IMR-90 (cell line): ENCODE results near the gene THRB. TPM values are rescaled to one million over a fixed set of nuclear protein-coding genes. Genes with fewer than 3 reads are reported as not detected.
A peak's percentile ranks its signal among the peaks of the same experiment; 100 is the strongest.

ENCODE experiments used
- ATAC-seq: fragments of 200-7000 bp; cut with Tn5 transposase; 2 replicates; pipeline ENCODE4 v1.9.1; 2020; ENCODE audit warnings: low read depth, mild to moderate bottlenecking, moderate library complexity
- BruUV-seq: library from RNA; stranded (reverse); fragments of 400-500 nt; replicated peaks from 2 replicates; lab custom pipeline; 2021; lab: Mats Ljungman, UMichigan
- CTCF ChIA-PET: fragments of 300-600 bp; formaldehyde crosslinking; extraction: SDS; loops from one replicate; lab custom pipeline; 2021; ENCODE audit warnings: antibody characterized with exemption; lab: Yijun Ruan, JAX
- POLR2A ChIA-PET: fragments of 300-600 bp; sonication (Branson Sonifier 250); formaldehyde crosslinking; loops from one replicate; lab custom pipeline; 2022; ENCODE audit warnings: antibody characterized with exemption; ENCODE audit not compliant: unreplicated experiment; lab: Charles Lee
- DNase-seq: peaks from one replicate; pipeline ENCODE4 v3.0.0; 2013
- H2AFZ ChIP-seq: replicated peaks from 2 replicates; pipeline ENCODE3; 2013; ENCODE audit warnings: low read length, mild to moderate bottlenecking; ENCODE audit not compliant: poor library complexity
- H2AK5ac ChIP-seq: 2 replicates; pipeline ENCODE4 v1.6.1; 2013; ENCODE audit warnings: low read depth, low read length, inconsistent platforms
- H2AK9ac ChIP-seq: replicated peaks from 2 replicates; pipeline ENCODE3; 2013; ENCODE audit warnings: mild to moderate bottlenecking, low read depth, low read length, moderate library complexity; ENCODE audit not compliant: poor library complexity
- H2BK120ac ChIP-seq: 2 replicates; pipeline ENCODE4 v1.6.1; 2013; ENCODE audit warnings: low read depth, low read length, inconsistent platforms
- H2BK15ac ChIP-seq: 3 replicates; pipeline ENCODE4 v1.6.1; 2013; ENCODE audit warnings: low read depth, low read length, inconsistent platforms
- H2BK20ac ChIP-seq: 2 replicates; pipeline ENCODE4 v1.6.1; 2013; ENCODE audit warnings: low read depth, mild to moderate bottlenecking, inconsistent platforms, low read length, moderate library complexity
- H2BK5ac ChIP-seq: 2 replicates; pipeline ENCODE4 v1.6.1; 2013; ENCODE audit warnings: mild to moderate bottlenecking, low read depth, low read length, inconsistent platforms; ENCODE audit not compliant: poor library complexity, severe bottlenecking
- H3K14ac ChIP-seq: replicated peaks from 2 replicates; pipeline ENCODE4 v1.6.1; 2013; ENCODE audit warnings: low read depth, low read length, inconsistent platforms
- H3K18ac ChIP-seq: 2 replicates; pipeline ENCODE4 v1.6.1; 2013; ENCODE audit warnings: low read depth, low read length, control low read depth
- H3K23ac ChIP-seq: 2 replicates; pipeline ENCODE4 v1.6.1; 2013; ENCODE audit warnings: low read depth, low read length, inconsistent platforms
- H3K27ac ChIP-seq: 2 replicates; pipeline ENCODE4 v1.5.1; 2013; ENCODE audit warnings: mild to moderate bottlenecking, control low read depth, low read length; ENCODE audit not compliant: insufficient read depth
- H3K27me3 ChIP-seq: 2 replicates; pipeline ENCODE4 v1.6.1; 2013; ENCODE audit warnings: low read length; ENCODE audit not compliant: control insufficient read depth, insufficient read depth
- H3K36me3 ChIP-seq: 2 replicates; pipeline ENCODE4 v1.6.1; 2013; ENCODE audit warnings: low read length, mixed read lengths; ENCODE audit not compliant: control insufficient read depth, insufficient read depth
- H3K4ac ChIP-seq: 2 replicates; pipeline ENCODE4 v1.6.1; 2013; ENCODE audit warnings: low read depth, low read length, inconsistent platforms
- H3K4me1 ChIP-seq: 2 replicates; pipeline ENCODE4 v1.6.1; 2013; ENCODE audit warnings: low read length, mixed read lengths; ENCODE audit not compliant: control insufficient read depth, insufficient read depth
- H3K4me2 ChIP-seq: 2 replicates; pipeline ENCODE4 v1.6.1; 2013; ENCODE audit warnings: low read depth, mild to moderate bottlenecking, control low read depth, low read length, moderate library complexity
- H3K4me3 ChIP-seq: 2 replicates; pipeline ENCODE4 v1.5.1; 2013; ENCODE audit warnings: low read depth, mild to moderate bottlenecking, control low read depth, low read length, moderate library complexity; ENCODE audit not compliant: insufficient read depth
- H3K56ac ChIP-seq: 2 replicates; pipeline ENCODE4 v1.6.1; 2013; ENCODE audit warnings: low read length, inconsistent platforms; ENCODE audit not compliant: insufficient read depth; ENCODE audit errors: extremely low read depth
- H3K79me1 ChIP-seq, 2 experiments: 2 replicates each; pipeline ENCODE4 v1.6.1; 2013; ENCODE audit warnings: low read length in 2 of 2, inconsistent platforms in 1 of 2, low read depth in 1 of 2
- H3K9ac ChIP-seq: 2 replicates; pipeline ENCODE4 v1.6.1; 2013; ENCODE audit warnings: low read depth, low read length, control low read depth
- H3K9me1 ChIP-seq: 2 replicates; pipeline ENCODE4 v1.6.1; 2013; ENCODE audit warnings: low read length, inconsistent platforms; ENCODE audit not compliant: insufficient read depth
- H3K9me3 ChIP-seq: 2 replicates; pipeline ENCODE4 v1.6.1; 2013; ENCODE audit warnings: low read length; ENCODE audit not compliant: control insufficient read depth, insufficient read depth
- H4K20me1 ChIP-seq: 2 replicates; pipeline ENCODE4 v1.6.1; 2013; ENCODE audit warnings: low read length, inconsistent platforms; ENCODE audit not compliant: insufficient read depth
- H4K5ac ChIP-seq: 2 replicates; pipeline ENCODE4 v1.6.1; 2013; ENCODE audit warnings: mild to moderate bottlenecking, low read depth, low read length, control low read depth
- H4K8ac ChIP-seq, 2 experiments: 2 replicates each; pipeline ENCODE4 v1.6.1; 2013; ENCODE audit warnings: low read depth in 2 of 2, low read length in 2 of 2, control low read depth in 1 of 2, inconsistent platforms in 1 of 2
- H4K91ac ChIP-seq: 2 replicates; pipeline ENCODE4 v1.6.1; 2013; ENCODE audit warnings: low read depth, low read length, inconsistent platforms; ENCODE audit not compliant: insufficient read depth
- BHLHE40 ChIP-seq: fragments of 150-350 bp; IDR thresholded peaks from 2 replicates; pipeline ENCODE4 v1.6.1; 2016; ENCODE audit warnings: mild to moderate bottlenecking, low read depth, low read length
- CEBPB ChIP-seq: IDR thresholded peaks from 2 replicates; pipeline ENCODE4 v1.6.1; 2012; ENCODE audit warnings: low read depth, low read length, improper control_type of control experiment
- CHD1 ChIP-seq: IDR thresholded peaks from 2 replicates; pipeline ENCODE4 v1.6.1; 2012; ENCODE audit warnings: low read depth, low read length, improper control_type of control experiment
- CTCF ChIP-seq: conservative IDR thresholded peaks from 2 replicates; pipeline ENCODE4 v1.5.1; 2012; ENCODE audit warnings: mild to moderate bottlenecking, low read depth, low read length, improper control_type of control experiment
- FOS ChIP-seq: fragments of 150-350 bp; IDR thresholded peaks from 2 replicates; pipeline ENCODE4 v1.6.1; 2016; ENCODE audit warnings: low read depth, low read length
- MAFK ChIP-seq: IDR thresholded peaks from 2 replicates; pipeline ENCODE4 v1.6.1; 2012; ENCODE audit warnings: low read depth, low read length, improper control_type of control experiment
- MAZ ChIP-seq: IDR thresholded peaks from 2 replicates; pipeline ENCODE4 v1.6.1; 2012; ENCODE audit warnings: low read depth, mild to moderate bottlenecking, low read length, improper control_type of control experiment, moderate library complexity, borderline replicate concordance
- NFE2L2 ChIP-seq: fragments of 150-350 bp; IDR thresholded peaks from 2 replicates; pipeline ENCODE4 v1.6.1; 2016; ENCODE audit warnings: low read depth, mild to moderate bottlenecking, low read length
- POLR2A ChIP-seq: IDR thresholded peaks from 2 replicates; pipeline ENCODE4 v1.6.1; 2012; ENCODE audit warnings: mild to moderate bottlenecking, low read depth, low read length
- RAD21 ChIP-seq: IDR thresholded peaks from 2 replicates; pipeline ENCODE4 v1.6.1; 2012; ENCODE audit warnings: low read length, improper control_type of control experiment
- RCOR1 ChIP-seq: IDR thresholded peaks from 2 replicates; pipeline ENCODE4 v1.6.1; 2012; ENCODE audit warnings: mild to moderate bottlenecking, low read length, improper control_type of control experiment; ENCODE audit not compliant: insufficient replicate concordance
- SMC3 ChIP-seq: fragments of 150-350 bp; IDR thresholded peaks from 2 replicates; pipeline ENCODE4 v1.6.1; 2016; ENCODE audit warnings: low read depth, mild to moderate bottlenecking, antibody characterized with exemption, low read length, moderate library complexity
- USF2 ChIP-seq: fragments of 150-350 bp; IDR thresholded peaks from 2 replicates; pipeline ENCODE4 v1.6.1; 2017; ENCODE audit warnings: mild to moderate bottlenecking, antibody characterized with exemption, low read length, low read depth
- WGBS, 2 experiments: methylation state at CpG; one replicate each; pipeline versions ENCODE4 v1.1.5 to v1.1.7; 2013; ENCODE audit warnings: missing lambda C conversion rate in 2 of 2; ENCODE audit not compliant: insufficient read length in 1 of 2; ENCODE audit errors: extremely low coverage in 2 of 2; 5-methylcytosine and 5-hydroxymethylcytosine counted together
- dilution Hi-C: fragments of 300-500 bp; cut with HindIII; formaldehyde crosslinking; loops from one replicate; pipeline ENCODE4 v1.14.3; 2018; ENCODE audit warnings: low sequenced_read_pairs; ENCODE audit not compliant: unreplicated experiment
- in situ Hi-C: fragments of 300-500 bp; cut with MboI; formaldehyde crosslinking; loops from 3 replicates; pipeline ENCODE4 v1.14.3; 2019; ENCODE audit warnings: low sequenced_read_pairs, inconsistent platforms, mixed read lengths
- intact Hi-C: fragments of 100-400 bp; cut with micrococcal nuclease; formaldehyde crosslinking; loops from 2 replicates; pipeline ENCODE4 v1.10.0; 2022
- polyA plus RNA-seq, 3 experiments: library from polyadenylated mRNA; depleted of rRNA; stranded (reverse); fragments of >200 nt; gene quantifications; 2 replicates each; pipeline ENCODE4 v1.2.3, GENCODE V29; 2012; ENCODE audit warnings: low replicate concordance in 1 of 3
- total RNA-seq: library from RNA; depleted of rRNA; stranded (reverse); fragments of >200 nt; gene quantifications from 2 replicates; pipeline ENCODE4 v1.2.3, GENCODE V29; 2012

The THRB gene
- total and polyA plus RNA-seq, 2 of the 4 experiments (the other 2 are of a cell fraction) = under 0.01 TPM; not detected in 1

- H4K8ac ChIP-seq = no peak overlapping the region
- no TSS peak for BruUV-seq
- H2BK5ac ChIP-seq = no peak overlapping the region
- no CpG with 5 or more reads among the region's 4 CpGs for WGBS, 2 experiments
- no peaks in the 10 kb centered on the region for H3K9me3 ChIP-seq
- peak; percentile 89 for DNase-seq
- H3K9ac ChIP-seq = no peak overlapping the region
- H3K27me3 ChIP-seq = peaks cover 18% of the 10 kb centered on the region
- CTCF ChIA-PET = interaction anchor here (0.6 to 1.7 kb wide), 4 partner anchors 52 to 1278 kb away, joined by 3 to 5 read pairs (median 4); no protein-coding TSS in a partner anchor
- dilution Hi-C loops (no loop called here), intact Hi-C loops (loop anchor here (1.0 to 5.0 kb wide), 4 partner anchors 53 to 349 kb away; no protein-coding TSS in a partner anchor), in situ Hi-C loops (loop anchor here (10.0 to 25.0 kb wide), 2 partner anchors 243 to 351 kb away; no protein-coding TSS in a partner anchor)
- no peak overlapping the region for H4K5ac ChIP-seq
- no peak overlapping the region for H3K27ac ChIP-seq
- no peak overlapping the region for H2BK20ac ChIP-seq
- H3K14ac ChIP-seq = no peak overlapping the region
- no peaks in the 10 kb centered on the region for H3K36me3 ChIP-seq
- no peak overlapping the region for H2AK5ac ChIP-seq
- TF ChIP-seq SMC3 (peak; percentile 92), CTCF (peak; percentile 81), BHLHE40 (peak; percentile 80), FOS (peak; percentile 70), MAFK (no peak), RCOR1 (no peak), USF2 (no peak), RAD21 (peak; percentile 80), CEBPB (0 out of 2 replicates have a peak, but pooled peaks have one; percentile 15), NFE2L2 (no peak), POLR2A (no peak), CHD1 (no peak), MAZ (peak; percentile 73; the same call in 1 of the 2 replicates)
- no peaks in the 10 kb centered on the region; the same call in 1 of the 2 replicates for H4K20me1 ChIP-seq
- H3K23ac ChIP-seq = no peak overlapping the region
- H3K9me1 ChIP-seq = peaks cover 7% of the 10 kb centered on the region; the same call in 1 of the 2 replicates
- H2AK9ac ChIP-seq = no peak overlapping the region
- H3K79me1 ChIP-seq = no peaks in the 10 kb centered on the region
- ATAC-seq = peak; percentile 87
- no peak overlapping the region for H2AFZ ChIP-seq
- no peak overlapping the region for H3K18ac ChIP-seq
- no peak overlapping the region for H3K4ac ChIP-seq
- no peak overlapping the region for H2BK15ac ChIP-seq
- no peak overlapping the region for H4K91ac ChIP-seq
- H3K4me2 ChIP-seq = peak overlapping the region; percentile 50
- no peak overlapping the region for H3K56ac ChIP-seq
- no peak overlapping the region for H3K4me3 ChIP-seq
- POLR2A ChIA-PET = no interaction called here
- H3K4me1 ChIP-seq = peaks cover 7% of the 10 kb centered on the region
- H2BK120ac ChIP-seq = no peak overlapping the region
Observed at GRCh38 chr3:24237971-24238706, 256.5 kb downstream of the THRB start.
